Hematopoietic multipotent progenitor cell treated with erythropoietin and hydrocortisone succinate and interleukin-3 and kit ligand, for 8 days (in vitro differentiated cells): ENCODE measurements around the gene XRN1.
A peak's percentile ranks its signal among the peaks of the same experiment; 100 is the strongest.

Experiments
- DNase-seq: peaks from one replicate; pipeline ENCODE4 v3.0.0-alpha.2; 2015

Gene XRN1

DNA sequence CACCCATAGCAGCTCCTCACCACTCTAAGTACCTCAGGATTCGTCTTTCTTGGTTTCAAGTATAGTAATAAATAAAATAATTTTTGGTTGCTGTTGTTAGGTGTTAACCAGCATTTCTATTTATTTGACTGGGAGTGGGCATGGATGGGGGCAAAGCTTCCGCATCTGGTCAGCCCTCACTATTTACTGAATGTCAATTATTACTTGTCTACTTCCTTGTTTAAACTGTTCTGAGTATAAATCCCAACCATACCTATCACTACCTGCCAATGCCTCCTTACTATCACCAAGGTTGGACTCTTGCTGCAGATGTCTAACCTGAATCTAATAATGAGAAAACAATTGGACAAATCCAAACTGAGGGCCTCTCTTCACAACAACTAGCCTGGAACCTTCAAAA is 180.6 kb downstream of the XRN1 start:
- no peak for DNase-seq

DNA sequence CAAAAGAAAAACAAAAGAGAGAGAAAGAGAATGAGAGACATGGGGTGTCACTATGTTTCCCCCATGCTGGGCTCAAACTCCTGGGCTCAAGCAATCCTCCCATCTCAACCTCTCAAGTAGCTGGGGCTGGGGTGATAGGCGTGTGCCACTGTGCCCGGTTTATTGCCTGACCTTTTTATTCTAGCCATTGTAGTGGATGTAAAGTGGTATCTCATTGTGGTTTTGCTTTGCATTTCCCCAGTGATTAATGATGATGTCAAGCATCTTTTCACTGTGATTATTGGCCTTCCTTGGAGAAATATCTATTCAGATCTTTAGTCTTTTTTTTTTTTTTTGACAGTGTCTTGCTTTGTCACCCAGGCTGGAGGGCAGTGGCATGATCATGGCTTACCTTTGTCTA is 184.7 kb downstream of the XRN1 start:
- peak; percentile 26 for DNase-seq

DNA sequence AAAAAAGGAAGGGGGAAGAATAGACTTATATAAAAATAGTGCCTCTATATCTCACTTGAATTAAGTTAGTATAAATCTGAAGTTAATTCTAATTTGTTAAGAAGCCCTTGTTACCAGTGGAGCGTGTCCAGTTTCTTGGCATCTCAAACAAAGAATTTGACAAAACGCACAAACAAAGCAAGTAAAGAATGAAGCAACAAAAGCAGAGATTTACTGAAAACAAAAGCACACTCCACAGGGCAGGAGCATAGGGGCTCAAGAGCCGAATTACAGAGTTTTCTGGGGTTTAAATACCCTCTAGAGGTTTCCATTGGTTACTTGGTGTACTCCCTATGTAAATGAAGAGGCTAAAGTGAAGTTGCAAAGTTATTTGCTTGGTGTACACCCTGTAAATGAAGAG is 188.5 kb downstream of the XRN1 start:
- DNase-seq = no peak

DNA sequence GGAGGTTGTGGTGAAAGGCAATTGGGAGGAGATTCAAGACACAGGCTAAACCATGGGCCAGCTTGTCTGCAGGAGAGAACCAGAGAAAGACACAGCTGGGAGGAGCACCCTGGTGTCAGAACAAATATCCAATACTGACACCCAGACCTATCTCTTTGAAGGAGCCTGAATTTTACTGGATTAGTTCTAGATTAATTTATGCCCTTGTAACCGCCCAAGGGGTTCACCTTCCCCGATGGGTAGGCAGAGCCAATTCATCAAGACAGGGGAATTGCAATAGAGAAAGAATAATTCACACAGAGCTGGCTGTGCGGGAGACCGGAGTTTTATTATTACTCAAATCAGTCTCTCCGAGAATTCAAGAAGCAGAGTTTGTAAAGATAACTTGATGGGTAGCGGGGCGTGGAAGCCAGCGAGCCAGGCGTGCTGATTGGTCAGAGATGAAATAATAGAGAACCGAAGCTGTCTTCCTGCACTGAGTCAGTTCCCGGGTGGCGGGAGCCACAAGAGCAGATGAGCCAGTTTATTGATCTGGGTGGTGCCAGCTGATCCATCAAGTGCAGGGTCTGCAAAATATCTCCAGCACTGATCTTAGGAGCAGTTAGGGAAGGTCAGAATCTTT is 191.0 kb downstream of the XRN1 start:
- DNase-seq = no peak
